NOMO-1 (cell line): ENCODE data around the gene MED13.
"Not testable (repeated sequence)": the region's sequence is repeated elsewhere in the genome, so short reads cannot be mapped to it uniquely, and the experiment has no call there.

Source experiments
- DNase-seq, 2 experiments: peaks; one replicate each; lab custom pipeline; 2025; ENCODE audit not compliant: unreplicated experiment in 2 of 2; lab: John Stamatoyannopoulos, UW

Gene MED13

DNA sequence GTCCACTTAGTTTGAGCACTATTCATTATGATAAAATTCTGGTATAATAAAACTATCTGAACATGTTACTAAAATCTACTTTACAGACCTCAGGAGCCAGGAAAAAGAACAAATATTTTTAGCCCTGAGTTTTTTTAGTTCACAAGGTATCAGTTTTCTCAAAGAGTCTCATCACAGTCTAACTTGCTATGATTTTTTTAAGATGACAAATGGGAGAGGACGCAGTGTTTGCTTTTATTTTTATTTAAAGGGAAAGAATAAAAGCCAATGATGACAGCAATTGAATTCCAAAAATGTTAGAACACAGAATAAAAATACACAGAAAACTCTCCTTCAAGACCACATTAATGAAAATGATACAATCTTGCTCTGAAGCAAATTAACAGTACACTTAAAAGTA is 7.4 kb downstream of the MED13 start:
- no peak for DNase-seq

DNA sequence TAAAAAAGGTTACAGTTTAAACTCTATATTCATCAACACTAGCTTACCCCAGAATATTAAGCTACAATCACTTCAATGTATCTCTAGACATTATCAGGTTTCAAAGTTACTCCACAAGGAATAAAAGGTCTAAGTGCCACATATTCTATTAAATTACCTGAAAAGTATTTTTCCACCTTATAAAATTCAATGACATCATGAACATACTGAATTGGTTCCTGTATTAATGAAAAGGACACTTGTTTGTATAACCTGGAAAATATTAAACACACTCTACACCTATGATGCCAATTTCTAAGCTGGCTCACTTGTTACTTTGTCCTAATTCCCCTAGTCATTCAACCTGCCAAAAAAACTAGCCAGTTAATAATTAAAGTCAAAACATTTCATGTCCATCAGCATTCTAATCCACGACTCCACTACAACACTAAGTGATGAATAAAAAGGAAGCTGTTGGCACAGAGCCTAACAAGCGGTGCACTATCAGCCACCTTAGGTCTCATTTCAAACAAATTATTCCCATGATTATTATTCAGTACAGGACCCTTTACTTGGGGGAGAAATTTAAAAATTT is 12.2 kb downstream of the MED13 start:
- no peak for DNase-seq

GRCh38 chr17:62051053-62051452 is 14.0 kb downstream of the MED13 start:
- no peak for DNase-seq

DNA sequence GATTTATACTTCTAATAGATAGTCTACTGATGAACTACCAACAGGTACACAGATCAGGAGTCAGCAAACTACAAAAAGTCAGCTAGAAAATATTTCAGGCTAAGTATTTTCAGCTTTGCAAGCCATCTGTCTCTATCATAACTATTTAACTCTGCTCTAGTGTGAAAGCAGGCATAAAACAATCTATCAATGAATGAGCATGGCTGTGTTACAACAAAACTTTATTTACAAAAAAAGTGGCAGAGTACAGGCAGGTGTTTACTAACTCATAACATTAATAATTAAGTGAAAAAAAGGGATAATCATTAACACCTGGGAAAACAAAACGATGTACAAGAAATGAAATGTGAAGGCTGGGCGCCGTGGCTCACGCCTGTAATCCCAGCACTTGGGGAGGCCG is 15.8 kb downstream of the MED13 start:
- no peak for DNase-seq

DNA sequence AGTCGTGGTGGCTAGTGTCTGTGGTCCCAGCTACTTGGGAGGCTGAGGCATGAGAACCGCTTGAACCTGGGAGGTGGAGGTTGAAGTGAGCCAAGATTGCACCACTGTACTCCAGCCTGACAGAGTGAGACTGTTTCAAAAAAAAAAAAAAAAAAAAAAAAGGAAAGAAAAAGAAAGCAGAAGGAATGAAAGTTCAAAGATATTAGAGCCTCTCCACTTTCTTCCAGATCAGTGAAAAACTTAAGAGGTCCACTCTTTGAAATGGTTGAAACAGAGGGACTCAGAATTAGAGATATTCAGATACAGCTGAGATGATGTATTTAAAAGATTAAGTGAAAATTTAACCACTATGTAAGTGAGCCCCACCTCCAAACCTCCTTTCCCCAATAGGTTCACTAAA is 16.8 kb downstream of the MED13 start:
- no peak for DNase-seq

- no peak for DNase-seq
Measured at GRCh38 chr17:62045517-62045916, 19.6 kb downstream of the MED13 start.

GRCh38 chr17:62045109-62045508 is 20.0 kb downstream of the MED13 start:
- no peak for DNase-seq

DNA sequence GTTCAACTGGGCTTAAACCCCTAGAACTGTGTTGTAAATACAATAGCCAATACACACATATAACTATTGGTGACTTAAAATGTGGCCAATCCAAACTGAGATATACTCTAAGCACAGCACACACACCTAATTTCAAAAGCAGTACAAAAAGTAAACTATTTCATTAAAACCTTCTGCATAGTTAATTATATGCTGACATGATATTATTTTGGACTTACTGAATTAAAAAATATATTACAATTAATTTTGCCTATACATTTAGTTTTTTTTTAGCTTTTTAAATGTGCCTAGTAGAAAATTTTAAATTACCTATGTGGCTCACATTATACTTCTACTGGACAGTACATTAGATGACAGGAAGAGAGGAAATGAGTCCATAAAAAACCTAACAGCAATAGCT is 21.5 kb downstream of the MED13 start:
- DNase-seq: no peak

DNA sequence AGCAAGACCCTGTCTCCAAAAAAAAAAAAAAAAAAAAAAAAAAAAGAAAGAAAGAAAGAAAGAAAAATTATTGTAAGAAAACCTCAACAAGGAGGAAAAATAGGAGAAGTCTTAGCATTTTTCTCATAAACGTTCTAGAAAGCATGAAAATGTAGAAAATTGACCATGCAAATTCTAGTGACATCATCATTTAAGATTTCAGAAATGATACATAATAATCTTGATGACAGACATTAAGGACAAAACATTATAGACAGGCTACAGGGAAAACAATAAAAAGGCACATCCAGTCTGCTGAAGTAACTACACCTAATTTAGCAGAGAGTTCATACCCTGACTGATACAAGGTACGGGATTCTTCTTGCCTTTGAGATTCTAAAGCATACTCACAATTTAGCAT is 21.9 kb downstream of the MED13 start:
- DNase-seq: no peak

DNA sequence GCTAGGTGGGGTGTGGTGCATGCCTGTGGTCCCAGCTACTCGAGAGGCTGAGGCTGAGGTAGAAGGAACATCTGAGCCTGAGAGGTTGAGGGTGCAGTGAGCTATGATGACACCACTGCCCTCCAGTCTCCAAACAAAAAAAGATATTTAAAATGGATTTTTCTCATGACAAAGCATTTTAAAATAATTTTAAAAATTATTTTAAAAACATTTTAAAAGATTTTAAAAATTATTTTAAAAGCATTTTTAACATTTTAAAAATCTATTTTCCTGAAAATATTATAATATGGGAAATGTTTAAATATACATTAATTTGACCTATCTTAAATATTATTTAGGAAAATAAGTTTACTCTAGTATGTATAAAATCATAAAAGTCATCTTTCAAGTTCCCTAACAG is 26.8 kb downstream of the MED13 start:
- no peak for DNase-seq

- DNase-seq: no peak
Measured at GRCh38 chr17:62033317-62033716, 31.8 kb downstream of the MED13 start.

DNA sequence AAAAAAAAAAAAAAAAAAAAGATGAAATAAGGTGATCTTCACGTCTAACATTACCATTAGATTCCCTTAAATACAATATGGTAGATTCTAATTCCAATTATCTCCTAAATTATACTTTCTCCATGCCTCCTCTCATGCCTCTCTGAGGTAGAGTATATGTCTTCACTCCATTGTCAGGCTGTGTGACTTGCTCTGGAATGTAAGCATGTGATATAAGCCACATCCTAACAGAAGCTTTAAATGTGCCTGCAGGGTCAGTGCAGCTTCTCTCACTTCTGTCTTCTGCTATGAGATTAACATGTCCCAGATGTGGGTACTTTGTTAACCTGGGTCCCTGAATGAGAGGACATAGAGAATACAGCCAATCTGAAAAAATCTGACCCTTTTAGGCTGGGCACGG is 32.6 kb downstream of the MED13 start:
- no peak for DNase-seq

- no peak for DNase-seq
Measured at GRCh38 chr17:62030264-62030663, 34.8 kb downstream of the MED13 start.

GRCh38 chr17:62024866-62025265 is 40.2 kb downstream of the MED13 start:
- no peak for DNase-seq

DNA sequence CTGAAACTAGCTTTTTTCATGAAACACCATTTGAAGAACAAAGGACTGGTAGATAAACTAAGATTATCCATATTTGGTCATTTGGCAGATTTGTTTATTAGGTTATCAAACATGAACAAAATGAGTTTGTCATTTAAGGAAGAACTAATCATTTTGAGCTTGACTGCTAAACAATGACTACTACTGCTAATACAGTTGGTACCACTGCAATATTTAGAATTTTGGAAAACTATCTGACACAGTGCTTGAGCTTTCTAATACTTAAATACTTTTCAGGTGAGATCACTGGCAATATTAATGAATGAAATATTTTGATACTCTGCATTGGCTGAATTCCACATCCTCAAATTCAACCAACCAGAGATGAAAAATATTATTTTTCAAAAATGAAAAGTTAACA is 47.2 kb downstream of the MED13 start:
- DNase-seq: no peak

- DNase-seq: no peak
Measured at GRCh38 chr17:62017496-62017895, 47.6 kb downstream of the MED13 start.

DNA sequence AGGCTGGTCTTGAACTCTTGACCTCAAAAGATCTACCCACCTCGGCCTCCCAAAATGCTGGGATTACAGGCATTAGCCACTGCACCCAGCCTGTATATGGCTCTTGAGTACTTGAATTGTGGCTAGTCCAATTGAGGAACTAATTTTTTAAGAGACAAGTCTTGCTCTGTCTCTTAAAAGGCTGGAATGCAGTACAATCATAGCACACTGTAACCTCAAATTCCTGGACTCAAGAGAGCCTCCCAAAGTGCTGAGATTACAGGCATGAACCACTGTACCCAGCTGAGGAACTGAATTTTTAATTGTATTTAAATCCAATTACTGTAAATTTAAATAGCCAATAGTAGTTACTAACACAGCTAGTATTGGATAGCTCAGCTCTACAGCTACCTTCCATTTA is 50.6 kb downstream of the MED13 start:
- no peak for DNase-seq

DNA sequence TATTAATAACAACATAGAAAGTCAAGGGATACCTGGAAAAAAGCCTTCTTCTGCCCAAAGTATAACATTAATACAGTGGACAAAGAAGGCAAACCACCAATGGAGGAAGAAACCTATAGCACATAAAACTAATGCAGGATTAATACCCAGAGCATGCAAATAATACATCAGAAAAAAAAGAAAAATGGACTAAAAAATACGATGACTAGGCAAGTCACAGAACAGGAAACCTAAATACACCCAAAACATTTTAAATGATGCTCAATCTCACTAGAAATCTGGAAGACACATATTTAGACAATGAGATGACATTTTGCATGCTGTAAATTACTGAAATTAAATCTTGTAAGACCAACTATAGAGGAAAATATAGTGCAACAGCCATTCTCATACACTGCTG is 55.9 kb downstream of the MED13 start:
- no peak for DNase-seq

GRCh38 chr17:62008294-62008693 is 56.8 kb downstream of the MED13 start:
- DNase-seq: no peak

DNA sequence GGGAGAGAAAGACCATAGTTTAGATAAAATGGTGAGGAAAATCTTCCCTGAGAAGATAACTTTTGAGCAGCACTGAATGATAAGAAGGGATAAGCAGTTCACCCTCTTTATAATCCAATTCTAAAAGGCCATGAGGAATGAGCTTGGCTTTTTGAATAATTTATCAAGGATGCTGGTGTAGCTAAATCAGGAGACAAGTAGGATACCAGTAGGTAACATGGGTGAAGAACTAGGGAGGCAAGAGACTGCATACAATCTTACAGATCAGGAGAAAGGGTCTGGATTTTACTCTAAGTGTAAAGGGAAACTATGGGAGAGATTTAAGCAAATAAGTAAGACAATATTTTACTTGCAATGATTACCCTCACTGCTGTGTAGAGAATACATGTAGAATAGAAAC is 60.7 kb downstream of the MED13 start:
- DNase-seq: no peak

- DNase-seq: not testable (repeated sequence)
Measured at GRCh38 chr17:62003141-62003540, 61.9 kb downstream of the MED13 start.

- no peak for DNase-seq
Measured at GRCh38 chr17:62001105-62001504, 64.0 kb downstream of the MED13 start.

GRCh38 chr17:62000186-62000585 is 64.9 kb downstream of the MED13 start:
- DNase-seq: no peak
